WTC11 (cell line): ENCODE data around the gene OR4D2.

Source experiments
- ARID4B ChIP-seq: sonication (generic); formaldehyde crosslinking; IDR thresholded peaks from 2 replicates; pipeline ENCODE4 v1.8.0; 2023; ENCODE audit warnings: missing genetic modification reagents, mild to moderate bottlenecking, borderline replicate concordance
- CBFB ChIP-seq: sonication (generic); formaldehyde crosslinking; IDR thresholded peaks from 2 replicates; pipeline ENCODE4 v1.8.1; 2022; ENCODE audit warnings: mild to moderate bottlenecking, low read depth, missing genetic modification reagents
- CTCF ChIP-seq: fragments of 200-600 bp; IDR thresholded peaks from 2 replicates; pipeline ENCODE4 v1.8.0; 2022; ENCODE audit warnings: antibody characterized with exemption
- ERG ChIP-seq: fragments of 250-450 bp; sonication (Bioruptor Pico); IDR thresholded peaks from 2 replicates; pipeline ENCODE4 v1.8.0; 2021; ENCODE audit warnings: mild to moderate bottlenecking
- HMGXB4 ChIP-seq: sonication (generic); formaldehyde crosslinking; IDR thresholded peaks from 2 replicates; pipeline ENCODE4 v1.8.1; 2023; ENCODE audit warnings: mild to moderate bottlenecking, moderate library complexity, missing genetic modification reagents
- JAZF1 ChIP-seq: fragments of 250-450 bp; sonication (Bioruptor Pico); IDR thresholded peaks from 2 replicates; pipeline ENCODE4 v1.9.0; 2021; ENCODE audit warnings: moderate library complexity, mild to moderate bottlenecking, inconsistent platforms
- ZNF317 ChIP-seq: sonication (generic); formaldehyde crosslinking; IDR thresholded peaks from 2 replicates; pipeline ENCODE4 v1.8.1; 2023; ENCODE audit warnings: low read depth, mild to moderate bottlenecking, moderate library complexity, missing genetic modification reagents, borderline replicate concordance
- TF ChIP-seq, protein P1 (sequence below): sonication (generic); formaldehyde crosslinking; IDR thresholded peaks from 2 replicates; pipeline ENCODE4 v1.8.1; 2022; ENCODE audit warnings: mild to moderate bottlenecking, missing genetic modification reagents, moderate library complexity, borderline replicate concordance
- TF ChIP-seq, protein P2 (sequence below): fragments of 250-450 bp; sonication (Bioruptor Pico); IDR thresholded peaks from 2 replicates; pipeline ENCODE4 v2.1.2; 2022; ENCODE audit warnings: mild to moderate bottlenecking, moderate library complexity

- TF ChIP-seq ZNF317 (CRISPR knock-in tag) (no peak), CTCF (no peak), JAZF1 (no peak), ERG (CRISPR knock-in tag) (no peak), HMGXB4 (CRISPR knock-in tag) (no peak), CBFB (CRISPR knock-in tag) (no peak), ARID4B (CRISPR knock-in tag) (no peak)
- TF ChIP-seq, protein P1, sequence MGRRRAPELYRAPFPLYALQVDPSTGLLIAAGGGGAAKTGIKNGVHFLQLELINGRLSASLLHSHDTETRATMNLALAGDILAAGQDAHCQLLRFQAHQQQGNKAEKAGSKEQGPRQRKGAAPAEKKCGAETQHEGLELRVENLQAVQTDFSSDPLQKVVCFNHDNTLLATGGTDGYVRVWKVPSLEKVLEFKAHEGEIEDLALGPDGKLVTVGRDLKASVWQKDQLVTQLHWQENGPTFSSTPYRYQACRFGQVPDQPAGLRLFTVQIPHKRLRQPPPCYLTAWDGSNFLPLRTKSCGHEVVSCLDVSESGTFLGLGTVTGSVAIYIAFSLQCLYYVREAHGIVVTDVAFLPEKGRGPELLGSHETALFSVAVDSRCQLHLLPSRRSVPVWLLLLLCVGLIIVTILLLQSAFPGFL (CRISPR knock-in tag): no peak
- TF ChIP-seq, protein P2, sequence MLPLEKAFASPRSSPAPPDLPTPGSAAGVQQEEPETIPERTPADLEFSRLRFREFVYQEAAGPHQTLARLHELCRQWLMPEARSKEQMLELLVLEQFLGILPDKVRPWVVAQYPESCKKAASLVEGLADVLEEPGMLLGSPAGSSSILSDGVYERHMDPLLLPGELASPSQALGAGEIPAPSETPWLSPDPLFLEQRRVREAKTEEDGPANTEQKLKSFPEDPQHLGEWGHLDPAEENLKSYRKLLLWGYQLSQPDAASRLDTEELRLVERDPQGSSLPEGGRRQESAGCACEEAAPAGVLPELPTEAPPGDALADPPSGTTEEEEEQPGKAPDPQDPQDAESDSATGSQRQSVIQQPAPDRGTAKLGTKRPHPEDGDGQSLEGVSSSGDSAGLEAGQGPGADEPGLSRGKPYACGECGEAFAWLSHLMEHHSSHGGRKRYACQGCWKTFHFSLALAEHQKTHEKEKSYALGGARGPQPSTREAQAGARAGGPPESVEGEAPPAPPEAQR: no peak
These were observed 38.0 kb downstream of the OR4D2 start for GRCh38 chr17:58204796-58205195.
